Measurements from ENCODE around the gene FA2H. TPM values are rescaled to one million over a fixed set of nuclear protein-coding genes. Genes with fewer than 3 reads are reported as not detected.

FA2H gene
- total and polyA plus RNA-seq, 2 experiments from 2014 or later = 5.7 to 6.3 TPM

DNA sequence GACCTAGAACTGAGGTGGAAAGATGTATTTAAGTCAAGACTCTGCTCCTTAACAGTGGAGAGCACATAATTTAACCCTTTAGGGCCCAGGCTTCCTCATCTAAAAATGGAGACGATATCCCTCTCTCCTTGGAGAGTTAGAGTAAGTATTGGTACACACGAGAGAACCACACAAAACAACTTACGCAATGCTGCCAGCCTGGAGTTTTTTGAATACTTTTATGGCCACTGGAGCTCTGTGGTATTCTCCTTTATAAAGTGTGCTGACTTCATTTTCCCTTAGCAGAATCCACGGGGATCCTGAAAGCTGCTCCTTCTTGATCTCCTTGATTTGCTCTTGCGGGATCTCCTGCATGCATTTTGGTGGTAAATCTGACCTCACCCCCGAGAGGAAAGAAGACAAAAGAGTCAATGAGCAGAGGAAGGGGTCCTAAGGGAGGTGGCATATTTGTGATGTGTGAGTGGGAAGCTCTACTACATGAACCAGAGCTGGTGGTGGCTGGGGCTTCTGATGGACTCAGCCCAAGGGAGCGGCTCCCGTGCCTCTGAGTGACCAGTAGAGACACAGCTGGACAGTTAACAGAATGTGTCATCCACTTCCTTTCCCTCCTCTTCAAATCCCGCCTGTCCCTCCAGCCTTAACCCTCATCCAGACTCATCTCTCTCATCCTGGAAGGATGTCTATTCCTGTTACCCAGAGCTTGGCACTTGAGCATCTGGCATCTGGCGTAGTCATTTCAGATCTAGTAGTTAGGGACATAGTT lies 83.3 kb downstream of the FA2H start (continued):
- TF ChIP-seq, protein P1, sequence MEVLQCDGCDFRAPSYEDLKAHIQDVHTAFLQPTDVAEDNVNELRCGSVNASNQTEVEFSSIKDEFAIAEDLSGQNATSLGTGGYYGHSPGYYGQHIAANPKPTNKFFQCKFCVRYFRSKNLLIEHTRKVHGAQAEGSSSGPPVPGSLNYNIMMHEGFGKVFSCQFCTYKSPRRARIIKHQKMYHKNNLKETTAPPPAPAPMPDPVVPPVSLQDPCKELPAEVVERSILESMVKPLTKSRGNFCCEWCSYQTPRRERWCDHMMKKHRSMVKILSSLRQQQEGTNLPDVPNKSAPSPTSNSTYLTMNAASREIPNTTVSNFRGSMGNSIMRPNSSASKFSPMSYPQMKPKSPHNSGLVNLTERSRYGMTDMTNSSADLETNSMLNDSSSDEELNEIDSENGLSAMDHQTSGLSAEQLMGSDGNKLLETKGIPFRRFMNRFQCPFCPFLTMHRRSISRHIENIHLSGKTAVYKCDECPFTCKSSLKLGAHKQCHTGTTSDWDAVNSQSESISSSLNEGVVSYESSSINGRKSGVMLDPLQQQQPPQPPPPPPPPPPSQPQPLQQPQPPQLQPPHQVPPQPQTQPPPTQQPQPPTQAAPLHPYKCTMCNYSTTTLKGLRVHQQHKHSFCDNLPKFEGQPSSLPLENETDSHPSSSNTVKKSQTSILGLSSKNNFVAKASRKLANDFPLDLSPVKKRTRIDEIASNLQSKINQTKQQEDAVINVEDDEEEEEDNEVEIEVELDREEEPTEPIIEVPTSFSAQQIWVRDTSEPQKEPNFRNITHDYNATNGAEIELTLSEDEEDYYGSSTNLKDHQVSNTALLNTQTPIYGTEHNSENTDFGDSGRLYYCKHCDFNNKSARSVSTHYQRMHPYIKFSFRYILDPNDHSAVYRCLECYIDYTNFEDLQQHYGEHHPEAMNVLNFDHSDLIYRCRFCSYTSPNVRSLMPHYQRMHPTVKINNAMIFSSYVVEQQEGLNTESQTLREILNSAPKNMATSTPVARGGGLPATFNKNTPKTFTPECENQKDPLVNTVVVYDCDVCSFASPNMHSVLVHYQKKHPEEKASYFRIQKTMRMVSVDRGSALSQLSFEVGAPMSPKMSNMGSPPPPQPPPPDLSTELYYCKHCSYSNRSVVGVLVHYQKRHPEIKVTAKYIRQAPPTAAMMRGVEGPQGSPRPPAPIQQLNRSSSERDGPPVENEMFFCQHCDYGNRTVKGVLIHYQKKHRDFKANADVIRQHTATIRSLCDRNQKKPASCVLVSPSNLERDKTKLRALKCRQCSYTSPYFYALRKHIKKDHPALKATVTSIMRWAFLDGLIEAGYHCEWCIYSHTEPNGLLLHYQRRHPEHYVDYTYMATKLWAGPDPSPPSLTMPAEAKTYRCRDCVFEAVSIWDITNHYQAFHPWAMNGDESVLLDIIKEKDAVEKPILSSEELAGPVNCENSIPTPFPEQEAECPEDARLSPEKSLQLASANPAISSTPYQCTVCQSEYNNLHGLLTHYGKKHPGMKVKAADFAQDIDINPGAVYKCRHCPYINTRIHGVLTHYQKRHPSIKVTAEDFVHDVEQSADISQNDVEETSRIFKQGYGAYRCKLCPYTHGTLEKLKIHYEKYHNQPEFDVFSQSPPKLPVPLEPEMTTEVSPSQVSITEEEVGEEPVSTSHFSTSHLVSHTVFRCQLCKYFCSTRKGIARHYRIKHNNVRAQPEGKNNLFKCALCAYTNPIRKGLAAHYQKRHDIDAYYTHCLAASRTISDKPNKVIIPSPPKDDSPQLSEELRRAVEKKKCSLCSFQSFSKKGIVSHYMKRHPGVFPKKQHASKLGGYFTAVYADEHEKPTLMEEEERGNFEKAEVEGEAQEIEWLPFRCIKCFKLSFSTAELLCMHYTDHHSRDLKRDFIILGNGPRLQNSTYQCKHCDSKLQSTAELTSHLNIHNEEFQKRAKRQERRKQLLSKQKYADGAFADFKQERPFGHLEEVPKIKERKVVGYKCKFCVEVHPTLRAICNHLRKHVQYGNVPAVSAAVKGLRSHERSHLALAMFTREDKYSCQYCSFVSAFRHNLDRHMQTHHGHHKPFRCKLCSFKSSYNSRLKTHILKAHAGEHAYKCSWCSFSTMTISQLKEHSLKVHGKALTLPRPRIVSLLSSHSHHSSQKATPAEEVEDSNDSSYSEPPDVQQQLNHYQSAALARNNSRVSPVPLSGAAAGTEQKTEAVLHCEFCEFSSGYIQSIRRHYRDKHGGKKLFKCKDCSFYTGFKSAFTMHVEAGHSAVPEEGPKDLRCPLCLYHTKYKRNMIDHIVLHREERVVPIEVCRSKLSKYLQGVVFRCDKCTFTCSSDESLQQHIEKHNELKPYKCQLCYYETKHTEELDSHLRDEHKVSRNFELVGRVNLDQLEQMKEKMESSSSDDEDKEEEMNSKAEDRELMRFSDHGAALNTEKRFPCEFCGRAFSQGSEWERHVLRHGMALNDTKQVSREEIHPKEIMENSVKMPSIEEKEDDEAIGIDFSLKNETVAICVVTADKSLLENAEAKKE (CRISPR knock-in tag; IDR thresholded peaks at IDR 0.05) = no peak
- TF ChIP-seq JUNB (IDR thresholded peaks at IDR 0.05; ENCODE audit: unreplicated experiment) (no peak), ZNF114 (CRISPR knock-in tag; IDR thresholded peaks at IDR 0.05) (no peak), NANOG (IDR thresholded peaks at IDR 0.05; ENCODE audit: borderline replicate concordance) (no peak)
- TF ChIP-seq, protein P2, sequence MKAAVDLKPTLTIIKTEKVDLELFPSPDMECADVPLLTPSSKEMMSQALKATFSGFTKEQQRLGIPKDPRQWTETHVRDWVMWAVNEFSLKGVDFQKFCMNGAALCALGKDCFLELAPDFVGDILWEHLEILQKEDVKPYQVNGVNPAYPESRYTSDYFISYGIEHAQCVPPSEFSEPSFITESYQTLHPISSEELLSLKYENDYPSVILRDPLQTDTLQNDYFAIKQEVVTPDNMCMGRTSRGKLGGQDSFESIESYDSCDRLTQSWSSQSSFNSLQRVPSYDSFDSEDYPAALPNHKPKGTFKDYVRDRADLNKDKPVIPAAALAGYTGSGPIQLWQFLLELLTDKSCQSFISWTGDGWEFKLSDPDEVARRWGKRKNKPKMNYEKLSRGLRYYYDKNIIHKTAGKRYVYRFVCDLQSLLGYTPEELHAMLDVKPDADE (IDR thresholded peaks at IDR 0.05) = no peak

DNA sequence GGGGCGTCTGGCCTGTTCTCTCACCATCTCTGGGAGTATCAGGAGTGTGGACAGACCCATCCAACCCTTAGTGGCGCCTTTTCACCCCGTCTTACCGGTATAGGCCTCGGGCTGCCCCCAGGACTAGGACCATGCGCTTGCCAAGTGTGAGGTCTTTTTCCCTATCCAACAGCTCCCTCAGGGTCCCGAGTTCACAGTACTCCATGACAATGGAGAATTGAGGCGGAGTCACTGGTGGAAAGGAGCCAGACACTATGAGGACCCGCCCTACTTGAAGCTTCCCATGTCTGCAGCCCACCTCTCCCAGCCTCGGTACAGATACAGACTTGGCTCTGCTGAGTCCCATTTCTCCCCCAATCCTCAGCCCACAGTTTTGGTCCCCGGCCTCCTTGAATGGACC lies 92.1 kb downstream of the FA2H start:
- H3K27ac Mint-ChIP-seq = no peak overlapping the region; the same call in 1 of the 2 replicates
- DNase-seq (ENCODE audit: low spot score) (peak; percentile 9), ATAC-seq (peak; percentile 64)
- Histone ChIP-seq H3K9me2 (ENCODE audit: insufficient read depth) (no peaks in the 10 kb centered on the region), H3K36me3 (ENCODE audit: insufficient read depth) (no peaks in the 10 kb centered on the region; the same call in 1 of the 2 replicates), H3K27me3 (ENCODE audit: insufficient read depth) (no peaks in the 10 kb centered on the region), H3K4me3 (no peak overlapping the region), H3F3A (replicated peaks; ENCODE audit: low read depth) (no peaks in the 10 kb centered on the region), H3K4me1 (ENCODE audit: insufficient read depth) (no peaks in the 10 kb centered on the region), H4K20me1 (replicated peaks; ENCODE audit: insufficient read depth) (no peaks in the 10 kb centered on the region; the same call in 1 of the 2 replicates), H3K79me2 (replicated peaks; ENCODE audit: insufficient read depth) (no peaks in the 10 kb centered on the region), H2AFZ (no peak overlapping the region), H3K27ac (ENCODE audit: low read depth) (no peak overlapping the region), H3K4me2 (no peak overlapping the region)
- H3K4me3 Mint-ChIP-seq = no peak overlapping the region
- no peaks in the 10 kb centered on the region for H3K36me3 Mint-ChIP-seq (ENCODE audit: low read depth)
- H3K9me3 Mint-ChIP-seq = no peaks in the 10 kb centered on the region
- no peaks in the 10 kb centered on the region for H3K27me3 Mint-ChIP-seq (ENCODE audit: insufficient read depth, low read depth, poor library complexity)
- peaks cover 6% of the 10 kb centered on the region for H3K4me1 Mint-ChIP-seq
- TF ChIP-seq, protein P2 (IDR thresholded peaks at IDR 0.05) = no peak
- TF ChIP-seq, protein P3, sequence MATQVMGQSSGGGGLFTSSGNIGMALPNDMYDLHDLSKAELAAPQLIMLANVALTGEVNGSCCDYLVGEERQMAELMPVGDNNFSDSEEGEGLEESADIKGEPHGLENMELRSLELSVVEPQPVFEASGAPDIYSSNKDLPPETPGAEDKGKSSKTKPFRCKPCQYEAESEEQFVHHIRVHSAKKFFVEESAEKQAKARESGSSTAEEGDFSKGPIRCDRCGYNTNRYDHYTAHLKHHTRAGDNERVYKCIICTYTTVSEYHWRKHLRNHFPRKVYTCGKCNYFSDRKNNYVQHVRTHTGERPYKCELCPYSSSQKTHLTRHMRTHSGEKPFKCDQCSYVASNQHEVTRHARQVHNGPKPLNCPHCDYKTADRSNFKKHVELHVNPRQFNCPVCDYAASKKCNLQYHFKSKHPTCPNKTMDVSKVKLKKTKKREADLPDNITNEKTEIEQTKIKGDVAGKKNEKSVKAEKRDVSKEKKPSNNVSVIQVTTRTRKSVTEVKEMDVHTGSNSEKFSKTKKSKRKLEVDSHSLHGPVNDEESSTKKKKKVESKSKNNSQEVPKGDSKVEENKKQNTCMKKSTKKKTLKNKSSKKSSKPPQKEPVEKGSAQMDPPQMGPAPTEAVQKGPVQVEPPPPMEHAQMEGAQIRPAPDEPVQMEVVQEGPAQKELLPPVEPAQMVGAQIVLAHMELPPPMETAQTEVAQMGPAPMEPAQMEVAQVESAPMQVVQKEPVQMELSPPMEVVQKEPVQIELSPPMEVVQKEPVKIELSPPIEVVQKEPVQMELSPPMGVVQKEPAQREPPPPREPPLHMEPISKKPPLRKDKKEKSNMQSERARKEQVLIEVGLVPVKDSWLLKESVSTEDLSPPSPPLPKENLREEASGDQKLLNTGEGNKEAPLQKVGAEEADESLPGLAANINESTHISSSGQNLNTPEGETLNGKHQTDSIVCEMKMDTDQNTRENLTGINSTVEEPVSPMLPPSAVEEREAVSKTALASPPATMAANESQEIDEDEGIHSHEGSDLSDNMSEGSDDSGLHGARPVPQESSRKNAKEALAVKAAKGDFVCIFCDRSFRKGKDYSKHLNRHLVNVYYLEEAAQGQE (IDR thresholded peaks at IDR 0.05; ENCODE audit: unreplicated experiment) = no peak
- TF ChIP-seq EZH2phosphoT487 (IDR thresholded peaks at IDR 0.05; ENCODE audit: unreplicated experiment) = no peak
- TF ChIP-seq EZH2 (IDR thresholded peaks at IDR 0.05; ENCODE audit: low read depth, unreplicated experiment) = no peak
- TF ChIP-seq NANOG (IDR thresholded peaks at IDR 0.05; ENCODE audit: borderline replicate concordance) = no peak
- TF ChIP-seq JUNB (IDR thresholded peaks at IDR 0.05; ENCODE audit: unreplicated experiment) = no peak
- TF ChIP-seq ZNF114 (CRISPR knock-in tag; IDR thresholded peaks at IDR 0.05) = no peak

All from GM23338 (cell line).